Suppressor macrophage treated with lipopolysaccharide for 4 hours (primary cell): Measurements from ENCODE around the gene RTN4R.
"Not testable (repeated sequence)": the region's sequence is repeated elsewhere in the genome, so short reads cannot be mapped to it uniquely, and the experiment has no call there.

Experiments used
- DNase-seq: peaks from one replicate; pipeline ENCODE4 v3.0.0-alpha.2; 2020

RTN4R gene

GRCh38 chr22:20285473-20286311 is 17.6 kb upstream of the RTN4R start:
- peak; percentile 72 for DNase-seq

- DNase-seq, result no peak
These were observed 16.5 kb upstream of the RTN4R start for GRCh38 chr22:20284471-20285086.

GRCh38 chr22:20283674-20284066 is 15.6 kb upstream of the RTN4R start:
- no peak for DNase-seq

- DNase-seq, result no peak
These were observed 15.0 kb upstream of the RTN4R start for GRCh38 chr22:20282901-20283673.

GRCh38 chr22:20281891-20282290 is 13.8 kb upstream of the RTN4R start:
- no peak for DNase-seq

- not testable (repeated sequence) for DNase-seq
These were observed 13.4 kb upstream of the RTN4R start for GRCh38 chr22:20281473-20281872.

- DNase-seq, result no peak
These were observed 12.7 kb upstream of the RTN4R start for GRCh38 chr22:20280866-20281265.

GRCh38 chr22:20280163-20280562 is 12.0 kb upstream of the RTN4R start:
- not testable (repeated sequence) for DNase-seq

GRCh38 chr22:20279662-20280134 is 11.6 kb upstream of the RTN4R start:
- DNase-seq, result no peak

GRCh38 chr22:20278726-20279490 is 10.8 kb upstream of the RTN4R start:
- not testable (repeated sequence) for DNase-seq

GRCh38 chr22:20277936-20278635 is 10.0 kb upstream of the RTN4R start:
- not testable (repeated sequence) for DNase-seq

- no peak for DNase-seq
These were observed 8.3 kb upstream of the RTN4R start for GRCh38 chr22:20276468-20276867.

- DNase-seq, result no peak
These were observed 7.7 kb upstream of the RTN4R start for GRCh38 chr22:20275836-20276235.

GRCh38 chr22:20275325-20275724 is 7.2 kb upstream of the RTN4R start:
- not testable (repeated sequence) for DNase-seq

- not testable (repeated sequence) for DNase-seq
These were observed 6.3 kb upstream of the RTN4R start for GRCh38 chr22:20274374-20274773.

GRCh38 chr22:20273758-20274181 is 5.7 kb upstream of the RTN4R start:
- no peak for DNase-seq

GRCh38 chr22:20272700-20273099 is 4.6 kb upstream of the RTN4R start:
- DNase-seq, result no peak

GRCh38 chr22:20272174-20272573 is 4.1 kb upstream of the RTN4R start:
- DNase-seq, result no peak

GRCh38 chr22:20271114-20271994 is 3.2 kb upstream of the RTN4R start:
- peak; percentile 41 for DNase-seq

- not testable (repeated sequence) for DNase-seq
These were observed 2.3 kb upstream of the RTN4R start for GRCh38 chr22:20270190-20271113.
